NT2/D1 (cell line): ENCODE results near the gene MBNL1.

Experiments
- DNase-seq: peaks from one replicate; pipeline ENCODE4 v3.0.0-alpha.2; 2011; ENCODE audit warnings: low read depth, low spot score
- H3K27me3 ChIP-seq: 2 replicates; pipeline ENCODE4 v1.6.0; 2011; ENCODE audit warnings: mild to moderate bottlenecking; ENCODE audit not compliant: insufficient read length, insufficient read depth
- H3K36me3 ChIP-seq: 2 replicates; pipeline ENCODE4 v1.6.1; 2011; ENCODE audit warnings: mild to moderate bottlenecking, low read length, mixed read lengths; ENCODE audit not compliant: insufficient read depth, insufficient read length
- H3K4me1 ChIP-seq: 2 replicates; pipeline ENCODE4 v1.5.1; 2011; ENCODE audit not compliant: insufficient read depth, insufficient read length
- H3K4me3 ChIP-seq: 2 replicates; pipeline ENCODE4 v1.5.1; 2011; ENCODE audit warnings: low read depth; ENCODE audit not compliant: insufficient read length
- H3K9ac ChIP-seq: 2 replicates; pipeline ENCODE4 v1.6.0; 2011; ENCODE audit warnings: low read depth; ENCODE audit not compliant: insufficient read length
- H3K9me3 ChIP-seq: 2 replicates; pipeline ENCODE4 v1.5.1; 2011; ENCODE audit warnings: mild to moderate bottlenecking, low read length; ENCODE audit not compliant: insufficient read depth
- SUZ12 ChIP-seq: IDR thresholded peaks from 2 replicates; pipeline ENCODE4 v1.6.1; 2011; ENCODE audit not compliant: insufficient read length, insufficient read depth; ENCODE audit errors: extremely low read depth
- YY1 ChIP-seq: IDR thresholded peaks from 2 replicates; pipeline ENCODE4 v1.6.1; 2011; ENCODE audit not compliant: insufficient read length, insufficient read depth
- ZNF274 ChIP-seq: IDR thresholded peaks from 2 replicates; pipeline ENCODE4 v1.6.1; 2011; ENCODE audit warnings: mild to moderate bottlenecking, low read depth, low read length

The MBNL1 gene

GRCh38 chr3:152300029-152300731 is 31.5 kb downstream of the MBNL1 start:
- TF ChIP-seq SUZ12 (no peak), ZNF274 (no peak), YY1 (no peak)
- Histone ChIP-seq H3K27me3 (no peaks in the 10 kb centered on the region), H3K36me3 (peaks cover 11% of the 10 kb centered on the region), H3K4me3 (no peak overlapping the region), H3K9ac (no peak overlapping the region), H3K9me3 (no peaks in the 10 kb centered on the region), H3K4me1 (no peaks in the 10 kb centered on the region)
- no peak for DNase-seq

DNA sequence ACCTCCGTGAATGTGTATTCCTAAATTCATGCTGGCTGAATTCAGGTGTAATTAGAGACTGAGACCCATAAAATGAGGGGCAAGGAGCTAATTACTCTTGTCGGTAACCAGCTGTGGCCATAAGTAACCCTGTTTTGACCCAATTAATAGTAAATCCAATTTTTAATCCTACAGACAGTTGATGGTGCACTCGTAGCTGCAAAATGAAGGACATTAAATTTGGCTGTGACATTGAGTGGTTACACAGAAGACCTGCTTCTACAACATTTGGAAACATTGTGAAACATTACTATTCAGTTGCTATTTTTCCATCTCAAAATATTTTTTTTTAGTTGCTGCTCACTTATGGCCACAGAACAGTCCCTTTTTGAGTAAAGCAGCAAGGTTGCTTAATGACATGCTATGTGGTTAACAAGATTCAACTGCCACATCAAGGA is 33.0 kb downstream of the MBNL1 start:
- no peak overlapping the region for H3K4me3 ChIP-seq
- DNase-seq, result no peak
- peaks cover 11% of the 10 kb centered on the region for H3K36me3 ChIP-seq
- no peak overlapping the region for H3K9ac ChIP-seq
- H3K4me1 ChIP-seq, result no peaks in the 10 kb centered on the region
- H3K9me3 ChIP-seq, result no peaks in the 10 kb centered on the region
- TF ChIP-seq SUZ12 (no peak), YY1 (no peak), ZNF274 (no peak)
- no peaks in the 10 kb centered on the region for H3K27me3 ChIP-seq

- no peak for TF ChIP-seq YY1
- TF ChIP-seq ZNF274, result no peak
- TF ChIP-seq SUZ12, result no peak
- Histone ChIP-seq H3K9ac (no peak overlapping the region), H3K4me3 (no peak overlapping the region)
Observed at GRCh38 chr3:152302521-152303021, 33.8 kb downstream of the MBNL1 start.

GRCh38 chr3:152304160-152304559 is 35.4 kb downstream of the MBNL1 start:
- H3K4me1 ChIP-seq, result no peaks in the 10 kb centered on the region
- no peak for DNase-seq
- no peak overlapping the region for H3K4me3 ChIP-seq
- peaks cover 12% of the 10 kb centered on the region for H3K36me3 ChIP-seq
- H3K27me3 ChIP-seq, result no peaks in the 10 kb centered on the region
- no peaks in the 10 kb centered on the region for H3K9me3 ChIP-seq
- no peak overlapping the region for H3K9ac ChIP-seq
- no peak for TF ChIP-seq ZNF274
- TF ChIP-seq SUZ12, result no peak
- no peak for TF ChIP-seq YY1

More at GRCh38 chr3:152302521-152303021, 33.8 kb downstream of the MBNL1 start:
- H3K4me1 ChIP-seq, result no peaks in the 10 kb centered on the region
- peaks cover 11% of the 10 kb centered on the region for H3K36me3 ChIP-seq
- DNase-seq, result no peak
- no peaks in the 10 kb centered on the region for H3K9me3 ChIP-seq
- no peaks in the 10 kb centered on the region for H3K27me3 ChIP-seq

- H3K4me1 ChIP-seq, result no peaks in the 10 kb centered on the region
- H3K27me3 ChIP-seq, result no peaks in the 10 kb centered on the region
- TF ChIP-seq SUZ12 (no peak), ZNF274 (no peak), YY1 (no peak)
- peak; percentile 42 for DNase-seq
- peaks cover 6% of the 10 kb centered on the region for H3K36me3 ChIP-seq
- no peak overlapping the region for H3K9ac ChIP-seq
- no peak overlapping the region for H3K4me3 ChIP-seq
- no peaks in the 10 kb centered on the region for H3K9me3 ChIP-seq
Observed at GRCh38 chr3:152305075-152305474, 36.3 kb downstream of the MBNL1 start.

DNA sequence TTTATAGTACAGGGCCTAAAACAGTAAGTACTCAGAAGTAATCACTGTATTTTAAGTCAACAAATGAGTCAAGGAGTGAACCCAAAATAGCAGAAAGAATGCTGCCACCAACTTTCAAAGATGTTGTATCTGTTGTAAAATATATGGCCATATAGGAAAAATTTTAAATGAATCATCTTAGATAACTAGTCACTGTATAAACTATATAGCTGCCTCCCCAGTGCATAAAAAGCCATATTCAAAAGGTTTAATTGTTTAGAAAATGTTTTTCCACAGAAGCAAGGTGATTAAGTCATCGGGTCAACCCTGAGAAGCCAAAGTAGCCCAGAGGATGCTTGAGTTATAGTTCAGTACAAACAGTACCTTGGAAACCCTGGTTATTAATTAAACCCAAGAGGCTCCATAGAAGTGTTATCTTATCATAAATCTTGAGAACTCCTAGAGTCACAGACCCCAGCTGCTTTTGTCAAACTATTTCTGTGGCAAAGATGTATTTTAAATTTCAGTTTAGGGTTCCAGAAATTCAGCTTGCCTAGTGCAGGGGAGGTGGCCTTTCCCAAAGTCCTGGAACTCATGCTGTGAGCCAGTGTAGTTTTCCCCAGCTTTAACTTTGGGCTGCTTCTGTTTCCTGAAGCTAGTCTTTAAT is 39.2 kb downstream of the MBNL1 start:
- Histone ChIP-seq H3K27me3 (no peaks in the 10 kb centered on the region), H3K9me3 (no peaks in the 10 kb centered on the region), H3K9ac (no peak overlapping the region), H3K36me3 (peaks cover 2% of the 10 kb centered on the region), H3K4me3 (no peak overlapping the region), H3K4me1 (no peaks in the 10 kb centered on the region)
- peak; percentile 5 for DNase-seq
- TF ChIP-seq YY1 (no peak), SUZ12 (no peak), ZNF274 (no peak)

- DNase-seq, result no peak
- no peak overlapping the region for H3K9ac ChIP-seq
- H3K4me1 ChIP-seq, result no peaks in the 10 kb centered on the region
- peaks cover 2% of the 10 kb centered on the region for H3K36me3 ChIP-seq
- H3K9me3 ChIP-seq, result no peaks in the 10 kb centered on the region
- no peak overlapping the region for H3K4me3 ChIP-seq
- TF ChIP-seq ZNF274, result no peak
- no peak for TF ChIP-seq YY1
- no peak for TF ChIP-seq SUZ12
- H3K27me3 ChIP-seq, result no peaks in the 10 kb centered on the region
Observed at GRCh38 chr3:152308475-152308844, 39.7 kb downstream of the MBNL1 start.
